ENCODE results near the gene RAB14. TPM values are rescaled to one million over a fixed set of nuclear protein-coding genes. Genes with fewer than 3 reads are reported as not detected.

Gene RAB14
- 35.6 and 36.7 TPM in 2 replicates for total RNA-seq (2013; cell fraction: nucleolus; rRNA removed)
- 16.9 and 21.0 TPM in 2 replicates for total RNA-seq (2014; rRNA removed)
- 24.9 and 25.7 TPM in 2 replicates for total RNA-seq (2014; rRNA removed; fragmentation: Illumina TruSeq; extraction: Trizol)
- 46.7 and 51.1 TPM in 2 replicates for total RNA-seq (2021)
- 14.7 TPM for polyA plus RNA-seq (2011; ENCODE audit: low read depth)
- polyA plus RNA-seq (2011; rRNA removed) = 23.7 and 32.9 TPM in 2 replicates
- polyA plus RNA-seq (2011; cell fraction: cytosol; rRNA removed) = 9.2 and 15.0 TPM in 2 replicates
- 22.0 and 23.5 TPM in 2 replicates for polyA plus RNA-seq (2011; cell fraction: nucleus; rRNA removed)
- polyA plus RNA-seq (2012) = 20.5 and 29.2 TPM in 2 replicates
- 40.8 and 48.7 TPM in 2 replicates for polyA plus RNA-seq (2014; fragmentation: Illumina TruSeq; extraction: Trizol)
- 10 to 100 TPM; 21.3 to 26.0 TPM for polyA plus RNA-seq (2014; fragmentation: Nextera tagmentation; extraction: Ambion mirVana)
- 15.2 and 16.7 TPM in 2 replicates for polyA plus RNA-seq (2014; rRNA removed)
- 10 to 100 TPM; 57.4 to 59.9 TPM for polyA plus RNA-seq (2016; fragmentation: Nextera tagmentation; extraction: Ambion mirVana)
- 12.1 and 15.5 TPM in 2 replicates for polyA minus RNA-seq (2011; rRNA and poly(A)+ RNA removed)
- 8.8 and 10.2 TPM in 2 replicates for polyA minus RNA-seq (2011; cell fraction: cytosol; rRNA and poly(A)+ RNA removed)
- 16.1 and 26.0 TPM in 2 replicates for polyA minus RNA-seq (2011; cell fraction: nucleus; rRNA and poly(A)+ RNA removed)
- percentile 97 among the genes with signal in this experiment for Bru-seq, nascent RNA
- BruChase-seq, experiment 1, labeled RNA remaining after a 6-hour chase = percentile 94 among the genes with signal in this experiment
- percentile 98 among the genes with signal in this experiment for BruChase-seq, experiment 2, labeled RNA remaining after a 2-hour chase
- long read RNA-seq, experiment 1, full-length matches to known transcripts = 25 of 33 reads
- long read RNA-seq, experiment 1, partial matches to known transcripts = 1 of 33 reads
- long read RNA-seq, experiment 1, other reads (novel, unspliced or antisense) = 7 of 33 reads
- long read RNA-seq, experiment 2, full-length matches to known transcripts = 2 of 49 reads
- long read RNA-seq, experiment 2, partial matches to known transcripts = 14 of 49 reads
- long read RNA-seq, experiment 2, other reads (novel, unspliced or antisense) = 33 of 49 reads

GRCh38 chr9:121201738-121202533 is at the start of gene RAB14:
Gene RAB14 (minus strand): TSS chr9:121201869. CDS start chr9:121193412, 8,457 bp downstream.
- peaks cover 56% of the 10 kb centered on the region for H3K79me2 ChIP-seq (ENCODE audit: control insufficient read depth, insufficient read depth, low read length)
- no peaks in the 10 kb centered on the region for H3K9me3 ChIP-seq (replicated peaks; ENCODE audit: control insufficient read depth, insufficient read depth, low read length)
- no peaks in the 10 kb centered on the region for H3K36me3 ChIP-seq (ENCODE audit: control insufficient read depth in 2 of 2, insufficient read depth in 2 of 2, low read length in 1 of 2)
- 0 out of 2 replicates have a peak, but pooled peaks cover 4% of the 10 kb centered on the region for H4K20me1 ChIP-seq (ENCODE audit: control insufficient read depth, insufficient read depth)
- WGBS (ENCODE audit: insufficient coverage, insufficient replicate concordance, low lambda C conversion rate, missing lambda C conversion rate) = 1% methylated on average over 53 of the region's 55 CpGs
- intact Hi-C loops (cut with micrococcal nuclease; ENCODE audit: unreplicated experiment) = no loop called here
- peak within 1 kb of the TSS; percentile 90 for H3K4me3 ChIP-seq
- H3K4me1 ChIP-seq (ENCODE audit: control insufficient read depth, insufficient read depth, low read length) = peaks cover 14% of the 10 kb centered on the region
- in situ Hi-C loops (cut with MboI) = no loop called here
- peak within 1 kb of the TSS; percentile 93 for H3K9ac ChIP-seq (ENCODE audit: control insufficient read depth, insufficient read depth, low read length)
- H3K27ac ChIP-seq (ENCODE audit: control insufficient read depth, insufficient read depth) = peak within 1 kb of the TSS; percentile 92
- POLR2A ChIA-PET = interaction anchor here (0.6 to 2.5 kb wide), 15 partner anchors 8 to 408 kb away, joined by 3 to 11 read pairs (median 3); partner anchors contain the start of gene FBXW2
- peak within 1 kb of the TSS; percentile 96 for H3K4me2 ChIP-seq (ENCODE audit: control insufficient read depth, insufficient read depth)
- peak; percentile 97 for FAIRE-seq
- H2AFZ ChIP-seq (ENCODE audit: control insufficient read depth, low read depth, low read length) = peak within 1 kb of the TSS; percentile 92
- BruUV-seq (replicated peaks) = no TSS peak
- SMC1A ChIA-PET (ENCODE audit: uncharacterized antibody, unreplicated experiment) = interaction anchor here (0.9 to 4.2 kb wide), 3 partner anchors 9 to 81 kb away, joined by 5 to 33 read pairs (median 6); no protein-coding TSS in a partner anchor
- H3K27me3 ChIP-seq (replicated peaks in 1 of 2; ENCODE audit: control insufficient read depth in 2 of 2, insufficient read depth in 2 of 2, low read length in 1 of 2) = no peaks in the 10 kb centered on the region
- RAD21 ChIA-PET (ENCODE audit: unreplicated experiment) = interaction anchor here (0.6 to 1.2 kb wide), 6 partner anchors 10 to 80 kb away, joined by 3 to 5 read pairs (median 3); no protein-coding TSS in a partner anchor
- DNase-seq (ENCODE audit: low read depth, low spot score) = peak; percentile 96
- peak; percentile 85 for ATAC-seq
- CTCF ChIA-PET = interaction anchor here (0.6 to 1.5 kb wide), 10 partner anchors 10 to 266 kb away, joined by 3 to 5 read pairs (median 3); no protein-coding TSS in a partner anchor
- TF ChIP-seq, protein P1, sequence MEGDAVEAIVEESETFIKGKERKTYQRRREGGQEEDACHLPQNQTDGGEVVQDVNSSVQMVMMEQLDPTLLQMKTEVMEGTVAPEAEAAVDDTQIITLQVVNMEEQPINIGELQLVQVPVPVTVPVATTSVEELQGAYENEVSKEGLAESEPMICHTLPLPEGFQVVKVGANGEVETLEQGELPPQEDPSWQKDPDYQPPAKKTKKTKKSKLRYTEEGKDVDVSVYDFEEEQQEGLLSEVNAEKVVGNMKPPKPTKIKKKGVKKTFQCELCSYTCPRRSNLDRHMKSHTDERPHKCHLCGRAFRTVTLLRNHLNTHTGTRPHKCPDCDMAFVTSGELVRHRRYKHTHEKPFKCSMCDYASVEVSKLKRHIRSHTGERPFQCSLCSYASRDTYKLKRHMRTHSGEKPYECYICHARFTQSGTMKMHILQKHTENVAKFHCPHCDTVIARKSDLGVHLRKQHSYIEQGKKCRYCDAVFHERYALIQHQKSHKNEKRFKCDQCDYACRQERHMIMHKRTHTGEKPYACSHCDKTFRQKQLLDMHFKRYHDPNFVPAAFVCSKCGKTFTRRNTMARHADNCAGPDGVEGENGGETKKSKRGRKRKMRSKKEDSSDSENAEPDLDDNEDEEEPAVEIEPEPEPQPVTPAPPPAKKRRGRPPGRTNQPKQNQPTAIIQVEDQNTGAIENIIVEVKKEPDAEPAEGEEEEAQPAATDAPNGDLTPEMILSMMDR (IDR thresholded peaks at IDR 0.05 in 2 of 3, conservative IDR thresholded peaks at IDR 0.05 in 1 of 3; ENCODE audit: control insufficient read depth in 2 of 3, extremely low read depth in 1 of 3, insufficient read depth in 1 of 3, low read depth in 3 of 3, low read length in 3 of 3) = peak; percentile 58 to 78 (median 69); a peak in 5 of 6 replicates
- TF ChIP-seq MEF2B (IDR thresholded peaks at IDR 0.05; ENCODE audit: partially characterized antibody, poor library complexity, severe bottlenecking) = peak; percentile 19
- no peak for TF ChIP-seq E2F8 (IDR thresholded peaks at IDR 0.05; ENCODE audit: low read depth, partially characterized antibody)
- peak; percentile 99 for TF ChIP-seq POLR2A (IDR thresholded peaks at IDR 0.05; ENCODE audit: low read depth, low read length)
- peak; percentile 58; the same call in 1 of the 2 replicates for TF ChIP-seq ELK1 (IDR thresholded peaks at IDR 0.05; ENCODE audit: low read depth, low read length)
- TF ChIP-seq POLR2AphosphoS2 (IDR thresholded peaks at IDR 0.05; ENCODE audit: low read depth, low read length) = 0 out of 2 replicates have a peak, but pooled peaks have one; percentile 51
- peak; percentile 97 for TF ChIP-seq GATAD2B (conservative IDR thresholded peaks at IDR 0.05; ENCODE audit: low read depth)
- peak in 1 of 2 experiments; percentile 53; a peak in 1 of 4 replicates for TF ChIP-seq CEBPB (IDR thresholded peaks at IDR 0.05; ENCODE audit: borderline replicate concordance in 1 of 2, low read depth in 2 of 2, low read length in 2 of 2)
- 0 out of 2 replicates have a peak, but pooled peaks have one; percentile 70 for TF ChIP-seq PML (IDR thresholded peaks at IDR 0.05; ENCODE audit: low read length)
- TF ChIP-seq BHLHE40 (IDR thresholded peaks at IDR 0.05; ENCODE audit: borderline replicate concordance in 1 of 2, low read depth in 2 of 2, low read length in 1 of 2) = peak; percentile 44 to 56
